HepG2 (cell line): ENCODE measurements around the gene JPH4. TPM values are rescaled to one million over a fixed set of nuclear protein-coding genes. Genes with fewer than 3 reads are reported as not detected.

ENCODE experiments used
- BCL6 ChIP-seq: IDR thresholded peaks from 2 replicates; pipeline ENCODE4 v1.6.1; 2016; ENCODE audit warnings: missing genetic modification reagents, missing compliant biosample characterization
- GPN1 ChIP-seq: sonication (generic); formaldehyde crosslinking; IDR thresholded peaks from 2 replicates; pipeline ENCODE4 v1.5.1; 2020; ENCODE audit warnings: missing genetic modification reagents, borderline replicate concordance
- GTF3A ChIP-seq: sonication (generic); formaldehyde crosslinking; conservative IDR thresholded peaks from 2 replicates; pipeline ENCODE4 v1.4.0; 2020; ENCODE audit warnings: mild to moderate bottlenecking, missing genetic modification reagents
- JDP2 ChIP-seq: sonication (generic); formaldehyde crosslinking; IDR thresholded peaks from 2 replicates; pipeline ENCODE4 v1.8.1; 2022; ENCODE audit warnings: missing genetic modification reagents, borderline replicate concordance
- KAT8 ChIP-seq: IDR thresholded peaks from 2 replicates; pipeline ENCODE4 v1.6.1; 2016; ENCODE audit warnings: missing genetic modification reagents, missing compliant biosample characterization
- KDM6A ChIP-seq: IDR thresholded peaks from 2 replicates; pipeline ENCODE4 v1.6.1; 2016; ENCODE audit warnings: low read depth
- PHF20 ChIP-seq: sonication (generic); formaldehyde crosslinking; IDR thresholded peaks from 2 replicates; pipeline ENCODE4 v1.5.0; 2020; ENCODE audit warnings: mild to moderate bottlenecking, missing genetic modification reagents
- SIX4 ChIP-seq: sonication (generic); formaldehyde crosslinking; IDR thresholded peaks from 2 replicates; pipeline ENCODE4 v1.4.0; 2020; ENCODE audit warnings: missing genetic modification reagents
- SPEN ChIP-seq: sonication (generic); formaldehyde crosslinking; IDR thresholded peaks from 2 replicates; pipeline ENCODE4 v1.5.1; 2020; ENCODE audit warnings: low read depth, mild to moderate bottlenecking, missing genetic modification reagents
- TBL1XR1 ChIP-seq: fragments of 150-350 bp; IDR thresholded peaks from 2 replicates; pipeline ENCODE4 v1.6.1; 2014; ENCODE audit warnings: borderline replicate concordance, low read length; ENCODE audit not compliant: partially characterized antibody
- XRCC5 ChIP-seq: fragments of 200-400 bp; formaldehyde crosslinking; optimal IDR thresholded peaks from 2 replicates; pipeline ENCODE3; 2017; ENCODE audit warnings: mild to moderate bottlenecking, low read length
- ZFP90 ChIP-seq: sonication (generic); formaldehyde crosslinking; IDR thresholded peaks from 2 replicates; pipeline ENCODE4 v1.8.0; 2022; ENCODE audit warnings: missing genetic modification reagents, mild to moderate bottlenecking, inconsistent platforms, borderline replicate concordance
- ZNF24 ChIP-seq: fragments of 450-650 bp; IDR thresholded peaks from 2 replicates; pipeline ENCODE4 v1.6.1; 2017; ENCODE audit warnings: antibody characterized with exemption, mild to moderate bottlenecking
- ZNF598 ChIP-seq: sonication (generic); formaldehyde crosslinking; IDR thresholded peaks from 2 replicates; pipeline ENCODE4 v1.5.1; 2020; ENCODE audit warnings: mild to moderate bottlenecking, missing genetic modification reagents, borderline replicate concordance
- ZNF709 ChIP-seq: sonication (generic); formaldehyde crosslinking; IDR thresholded peaks from 2 replicates; pipeline ENCODE4 v1.5.0; 2020; ENCODE audit warnings: mild to moderate bottlenecking, missing genetic modification reagents
- ZNF784 ChIP-seq: sonication (generic); formaldehyde crosslinking; IDR thresholded peaks from 2 replicates; pipeline ENCODE4 v1.5.1; 2020; ENCODE audit warnings: missing genetic modification reagents, mild to moderate bottlenecking, borderline replicate concordance
- ZUFSP ChIP-seq: sonication (generic); formaldehyde crosslinking; IDR thresholded peaks from 2 replicates; pipeline ENCODE4 v1.9.0; 2021; ENCODE audit warnings: missing genetic modification reagents, mild to moderate bottlenecking, borderline replicate concordance
- polyA plus RNA-seq, 8 experiments: library from polyadenylated mRNA; depleted of rRNA in 3 of 8; stranded (reverse) in 7 of 8; unstranded in 1 of 8; fragments of >200 nt; fragmentation: Illumina TruSeq in 4 of 8; extraction: Trizol in 4 of 8; gene quantifications; 2 replicates each; pipeline versions ENCODE4 v1.2.1 to v1.2.3, GENCODE V29; 2011 to 2016; ENCODE audit warnings: low read depth in 4 of 8, missing spikeins in 1 of 8, mixed read lengths in 1 of 8; ENCODE audit not compliant: insufficient read depth in 1 of 8
- total RNA-seq, 5 experiments: library from RNA; depleted of rRNA; stranded (reverse); fragments of >200 nt; fragmentation: Illumina TruSeq; extraction: Trizol; gene quantifications; 2 replicates each; pipeline ENCODE4 v1.2.3, GENCODE V29; 2016; ENCODE audit warnings: low read depth in 1 of 5
- TF ChIP-seq, protein P1 (sequence below): sonication (generic); formaldehyde crosslinking; IDR thresholded peaks from 2 replicates; pipeline ENCODE4 v1.4.0; 2020; ENCODE audit warnings: missing genetic modification reagents
- TF ChIP-seq, protein P2 (sequence below): sonication (generic); formaldehyde crosslinking; IDR thresholded peaks from 2 replicates; pipeline ENCODE4 v1.5.0; 2020; ENCODE audit warnings: mild to moderate bottlenecking, missing genetic modification reagents, borderline replicate concordance
- TF ChIP-seq, protein P3 (sequence below): sonication (generic); formaldehyde crosslinking; IDR thresholded peaks from 2 replicates; pipeline ENCODE4 v1.4.0; 2020; ENCODE audit warnings: mild to moderate bottlenecking, low read depth, missing genetic modification reagents

Gene JPH4
- total and polyA plus RNA-seq, 2 of the 13 experiments (the other 11 are each of a cell fraction or from before 2014, with no cell fraction given) = 0.08 to 0.22 TPM

DNA sequence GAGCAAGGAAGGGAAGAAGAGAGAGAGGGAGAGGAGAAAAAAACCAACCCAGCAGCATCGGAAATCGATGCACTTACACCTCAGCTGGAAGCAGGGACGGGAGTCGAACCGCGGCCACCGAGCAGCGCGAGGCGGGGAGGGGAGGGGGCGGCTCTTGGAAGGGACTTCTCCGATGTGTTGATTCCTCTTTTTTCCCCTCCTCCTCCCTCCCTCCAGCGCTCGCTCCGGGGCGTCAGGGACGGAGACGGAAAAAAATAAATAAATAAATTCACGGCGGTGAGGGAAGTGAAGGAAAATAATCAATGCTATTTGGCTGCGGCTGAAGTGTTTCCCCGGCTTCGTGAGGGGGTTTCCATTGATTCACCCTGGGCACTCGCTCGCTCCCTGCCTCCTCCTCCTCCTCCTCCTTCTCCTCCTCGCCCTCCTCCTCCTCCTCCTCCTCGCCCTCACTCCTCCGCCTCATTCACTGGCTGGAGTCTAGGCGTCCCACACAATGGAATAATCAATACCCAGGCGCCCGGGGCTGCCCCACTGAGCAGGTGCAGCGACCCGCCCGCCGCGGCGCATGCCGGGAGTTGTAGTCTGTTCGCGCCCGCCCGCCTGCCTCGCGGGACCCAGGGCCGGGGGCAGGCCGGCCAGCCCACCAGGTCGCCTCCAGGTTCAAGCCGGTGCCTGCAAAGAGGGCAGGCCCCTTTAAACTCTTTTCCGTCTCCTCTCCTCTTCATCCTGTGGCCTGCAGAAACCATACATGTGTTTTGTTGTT lies 27.1 kb downstream of the JPH4 start, which contains the start of gene ZFHX2 (continued):
- TF ChIP-seq, protein P1, sequence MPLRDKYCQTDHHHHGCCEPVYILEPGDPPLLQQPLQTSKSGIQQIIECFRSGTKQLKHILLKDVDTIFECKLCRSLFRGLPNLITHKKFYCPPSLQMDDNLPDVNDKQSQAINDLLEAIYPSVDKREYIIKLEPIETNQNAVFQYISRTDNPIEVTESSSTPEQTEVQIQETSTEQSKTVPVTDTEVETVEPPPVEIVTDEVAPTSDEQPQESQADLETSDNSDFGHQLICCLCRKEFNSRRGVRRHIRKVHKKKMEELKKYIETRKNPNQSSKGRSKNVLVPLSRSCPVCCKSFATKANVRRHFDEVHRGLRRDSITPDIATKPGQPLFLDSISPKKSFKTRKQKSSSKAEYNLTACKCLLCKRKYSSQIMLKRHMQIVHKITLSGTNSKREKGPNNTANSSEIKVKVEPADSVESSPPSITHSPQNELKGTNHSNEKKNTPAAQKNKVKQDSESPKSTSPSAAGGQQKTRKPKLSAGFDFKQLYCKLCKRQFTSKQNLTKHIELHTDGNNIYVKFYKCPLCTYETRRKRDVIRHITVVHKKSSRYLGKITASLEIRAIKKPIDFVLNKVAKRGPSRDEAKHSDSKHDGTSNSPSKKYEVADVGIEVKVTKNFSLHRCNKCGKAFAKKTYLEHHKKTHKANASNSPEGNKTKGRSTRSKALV = no peak
- TF ChIP-seq XRCC5 (peak; percentile 98), JDP2 (CRISPR knock-in tag) (no peak; the same call in 1 of the 2 replicates), ZUFSP (no peak), GPN1 (no peak), ZNF784 (CRISPR knock-in tag) (peak; percentile 96), ZFP90 (peak; percentile 90; the same call in 1 of the 2 replicates), KDM6A (CRISPR knock-in tag) (no peak), KAT8 (CRISPR knock-in tag) (peak; percentile 95), PHF20 (CRISPR knock-in tag) (peak; percentile 79), SPEN (peak; percentile 95; the same call in 1 of the 2 replicates), GTF3A (CRISPR knock-in tag) (0 out of 2 replicates have a peak, but pooled peaks have one; percentile 46), ZNF598 (CRISPR knock-in tag) (peak; percentile 66; the same call in 1 of the 2 replicates), ZNF709 (CRISPR knock-in tag) (peak; percentile 49), SIX4 (no peak; the same call in none of the 2 replicates), ZNF24 (no peak), TBL1XR1 (peak; percentile 33), BCL6 (peak; percentile 58)
- TF ChIP-seq, protein P2, sequence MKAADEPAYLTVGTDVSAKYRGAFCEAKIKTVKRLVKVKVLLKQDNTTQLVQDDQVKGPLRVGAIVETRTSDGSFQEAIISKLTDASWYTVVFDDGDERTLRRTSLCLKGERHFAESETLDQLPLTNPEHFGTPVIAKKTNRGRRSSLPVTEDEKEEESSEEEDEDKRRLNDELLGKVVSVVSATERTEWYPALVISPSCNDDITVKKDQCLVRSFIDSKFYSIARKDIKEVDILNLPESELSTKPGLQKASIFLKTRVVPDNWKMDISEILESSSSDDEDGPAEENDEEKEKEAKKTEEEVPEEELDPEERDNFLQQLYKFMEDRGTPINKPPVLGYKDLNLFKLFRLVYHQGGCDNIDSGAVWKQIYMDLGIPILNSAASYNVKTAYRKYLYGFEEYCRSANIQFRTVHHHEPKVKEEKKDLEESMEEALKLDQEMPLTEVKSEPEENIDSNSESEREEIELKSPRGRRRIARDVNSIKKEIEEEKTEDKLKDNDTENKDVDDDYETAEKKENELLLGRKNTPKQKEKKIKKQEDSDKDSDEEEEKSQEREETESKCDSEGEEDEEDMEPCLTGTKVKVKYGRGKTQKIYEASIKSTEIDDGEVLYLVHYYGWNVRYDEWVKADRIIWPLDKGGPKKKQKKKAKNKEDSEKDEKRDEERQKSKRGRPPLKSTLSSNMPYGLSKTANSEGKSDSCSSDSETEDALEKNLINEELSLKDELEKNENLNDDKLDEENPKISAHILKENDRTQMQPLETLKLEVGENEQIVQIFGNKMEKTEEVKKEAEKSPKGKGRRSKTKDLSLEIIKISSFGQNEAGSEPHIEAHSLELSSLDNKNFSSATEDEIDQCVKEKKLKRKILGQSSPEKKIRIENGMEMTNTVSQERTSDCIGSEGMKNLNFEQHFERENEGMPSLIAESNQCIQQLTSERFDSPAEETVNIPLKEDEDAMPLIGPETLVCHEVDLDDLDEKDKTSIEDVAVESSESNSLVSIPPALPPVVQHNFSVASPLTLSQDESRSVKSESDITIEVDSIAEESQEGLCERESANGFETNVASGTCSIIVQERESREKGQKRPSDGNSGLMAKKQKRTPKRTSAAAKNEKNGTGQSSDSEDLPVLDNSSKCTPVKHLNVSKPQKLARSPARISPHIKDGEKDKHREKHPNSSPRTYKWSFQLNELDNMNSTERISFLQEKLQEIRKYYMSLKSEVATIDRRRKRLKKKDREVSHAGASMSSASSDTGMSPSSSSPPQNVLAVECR (CRISPR knock-in tag) = peak; percentile 91
- TF ChIP-seq, protein P3, sequence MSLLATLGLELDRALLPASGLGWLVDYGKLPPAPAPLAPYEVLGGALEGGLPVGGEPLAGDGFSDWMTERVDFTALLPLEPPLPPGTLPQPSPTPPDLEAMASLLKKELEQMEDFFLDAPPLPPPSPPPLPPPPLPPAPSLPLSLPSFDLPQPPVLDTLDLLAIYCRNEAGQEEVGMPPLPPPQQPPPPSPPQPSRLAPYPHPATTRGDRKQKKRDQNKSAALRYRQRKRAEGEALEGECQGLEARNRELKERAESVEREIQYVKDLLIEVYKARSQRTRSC (CRISPR knock-in tag) = no peak
